ENCODE measurements around the gene CHTOP. TPM values are rescaled to one million over a fixed set of nuclear protein-coding genes. Genes with fewer than 3 reads are reported as not detected.

CHTOP gene
- total and polyA plus RNA-seq, 2 of the 13 experiments (the other 11 are each of a cell fraction or from before 2014, with no cell fraction given) = 38.0 to 51.9 TPM

DNA sequence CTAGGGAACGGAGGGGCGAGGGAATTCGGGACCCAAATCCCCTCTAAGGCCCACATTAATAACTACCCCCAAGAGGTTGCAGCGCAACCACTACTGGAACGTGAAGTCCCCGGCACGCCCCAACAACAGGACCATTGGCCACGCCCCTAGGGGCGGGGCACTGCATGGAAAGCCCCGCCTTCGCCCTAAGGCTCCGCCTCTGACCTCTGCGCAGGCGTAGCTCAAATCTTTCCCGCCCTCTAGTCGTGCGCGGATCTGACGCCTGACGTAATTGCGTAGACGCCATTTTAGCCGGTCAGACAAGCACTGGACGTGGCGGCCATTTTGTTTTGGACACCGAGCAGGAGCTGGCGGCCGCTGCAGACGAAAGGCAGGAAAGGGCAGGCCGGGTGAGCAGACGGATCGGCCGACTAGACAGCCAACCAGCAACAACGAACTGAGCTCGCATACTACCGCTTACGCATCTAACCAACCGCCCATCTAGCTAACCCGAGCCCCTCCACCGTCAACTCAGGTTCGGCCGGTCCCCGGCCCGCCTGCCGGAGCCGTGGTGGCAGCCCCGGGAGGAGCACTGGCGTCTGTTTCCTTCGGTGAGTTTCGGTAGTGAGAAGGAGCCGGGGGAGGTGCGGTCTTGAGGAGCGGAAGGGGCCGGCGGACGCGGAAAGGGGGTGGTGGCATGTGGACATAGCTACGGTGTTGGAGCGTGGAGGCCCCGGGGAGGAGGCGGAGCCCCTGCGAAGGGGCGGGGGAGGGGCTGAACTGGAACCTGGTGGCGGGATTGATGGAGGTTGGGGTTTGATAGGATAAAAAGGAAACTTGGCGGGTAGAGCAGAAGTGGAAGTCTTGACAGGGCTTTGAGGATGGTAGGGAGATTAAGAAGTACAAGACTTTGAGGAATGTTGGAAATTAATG, at the start of gene CHTOP (continued):
- TF ChIP-seq ZNF281 (CRISPR knock-in tag; IDR thresholded peaks at IDR 0.05; ENCODE audit: borderline replicate concordance) (peak; percentile 84), RORA (CRISPR knock-in tag; IDR thresholded peaks at IDR 0.05) (no peak), ZNF329 (CRISPR knock-in tag; IDR thresholded peaks at IDR 0.05; ENCODE audit: low read depth) (0 out of 2 replicates have a peak, but pooled peaks have one; percentile 61), ZMYM2 (CRISPR knock-in tag; IDR thresholded peaks at IDR 0.05) (0 out of 2 replicates have a peak, but pooled peaks have one; percentile 46), HMG20A (CRISPR knock-in tag; IDR thresholded peaks at IDR 0.05; ENCODE audit: borderline replicate concordance) (no peak), SP1 (IDR thresholded peaks at IDR 0.05) (no peak), SP1 (CRISPR knock-in tag; IDR thresholded peaks at IDR 0.05) (peak; percentile 73), HMGXB3 (CRISPR knock-in tag; IDR thresholded peaks at IDR 0.05; ENCODE audit: borderline replicate concordance) (peak; percentile 79), ZNF430 (CRISPR knock-in tag; IDR thresholded peaks at IDR 0.05) (peak; percentile 63; the same call in 1 of the 2 replicates), GTF3A (CRISPR knock-in tag; conservative IDR thresholded peaks at IDR 0.05) (no peak), ZNF34 (CRISPR knock-in tag; IDR thresholded peaks at IDR 0.05; ENCODE audit: borderline replicate concordance) (no peak), ZNF580 (CRISPR knock-in tag; IDR thresholded peaks at IDR 0.05; ENCODE audit: borderline replicate concordance, low read depth) (peak; percentile 84), EEA1 (CRISPR knock-in tag; IDR thresholded peaks at IDR 0.05; ENCODE audit: borderline replicate concordance) (no peak), TBL1XR1 (IDR thresholded peaks at IDR 0.05; ENCODE audit: borderline replicate concordance, low read length, partially characterized antibody) (peak; percentile 11), ZBTB8A (CRISPR knock-in tag; IDR thresholded peaks at IDR 0.05; ENCODE audit: borderline replicate concordance, low read depth) (no peak), ZNF121 (CRISPR knock-in tag; IDR thresholded peaks at IDR 0.05) (no peak), ZEB1 (IDR thresholded peaks at IDR 0.05; ENCODE audit: insufficient replicate concordance, low read depth) (no peak), ZBTB21 (CRISPR knock-in tag; IDR thresholded peaks at IDR 0.05) (peak; percentile 74), ARNTL (CRISPR knock-in tag; IDR thresholded peaks at IDR 0.05) (no peak), HES4 (CRISPR knock-in tag; IDR thresholded peaks at IDR 0.05; ENCODE audit: borderline replicate concordance) (peak; percentile 49; the same call in 1 of the 2 replicates)
- TF ChIP-seq, protein P1, sequence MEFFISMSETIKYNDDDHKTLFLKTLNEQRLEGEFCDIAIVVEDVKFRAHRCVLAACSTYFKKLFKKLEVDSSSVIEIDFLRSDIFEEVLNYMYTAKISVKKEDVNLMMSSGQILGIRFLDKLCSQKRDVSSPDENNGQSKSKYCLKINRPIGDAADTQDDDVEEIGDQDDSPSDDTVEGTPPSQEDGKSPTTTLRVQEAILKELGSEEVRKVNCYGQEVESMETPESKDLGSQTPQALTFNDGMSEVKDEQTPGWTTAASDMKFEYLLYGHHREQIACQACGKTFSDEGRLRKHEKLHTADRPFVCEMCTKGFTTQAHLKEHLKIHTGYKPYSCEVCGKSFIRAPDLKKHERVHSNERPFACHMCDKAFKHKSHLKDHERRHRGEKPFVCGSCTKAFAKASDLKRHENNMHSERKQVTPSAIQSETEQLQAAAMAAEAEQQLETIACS (CRISPR knock-in tag; IDR thresholded peaks at IDR 0.05) = no peak

Measured in HepG2 (cell line).